ENCODE data around the gene CA4.
A peak's percentile ranks its signal among the peaks of the same experiment; 100 is the strongest.

- no peak for TF ChIP-seq POLR2A (IDR thresholded peaks at IDR 0.05)
- peak; percentile 37 to 63 (median 49) for TF ChIP-seq CTCF (IDR thresholded peaks at IDR 0.05)
These were observed 6.8 kb upstream of the CA4 start for GRCh38 chr17:60142872-60143499.
